Keratinocyte (primary cell): ENCODE results near the gene NTSR1. TPM values are rescaled to one million over a fixed set of nuclear protein-coding genes. Genes with fewer than 3 reads are reported as not detected.

ENCODE experiments used
- DNase-seq: peaks from one replicate; pipeline ENCODE4 v3.0.0-alpha.2; 2011; ENCODE audit warnings: low read depth, missing footprints, low spot score
- FAIRE-seq: peaks from 2 replicates; lab custom pipeline; 2011; peaks lifted over from hg19 to GRCh38; lab: Jason Lieb, UNC
- H2AFZ ChIP-seq: 2 replicates; pipeline ENCODE4 v1.6.0; 2012; ENCODE audit warnings: low read length, control low read depth, inconsistent platforms; ENCODE audit not compliant: control insufficient read depth
- H3K27ac ChIP-seq: 2 replicates; pipeline ENCODE4 v1.5.1; 2011; ENCODE audit warnings: low read length; ENCODE audit not compliant: control insufficient read depth, insufficient read depth
- H3K27me3 ChIP-seq: 3 replicates; pipeline ENCODE4 v1.6.0; 2011; ENCODE audit warnings: low read length; ENCODE audit not compliant: control insufficient read depth, insufficient read depth; ENCODE audit errors: extremely low read depth
- H3K36me3 ChIP-seq, 2 experiments: 2 replicates in 1 of 2; 3 replicates in 1 of 2; pipeline ENCODE4 v1.5.1; 2011; ENCODE audit warnings: low read length in 2 of 2, mild to moderate bottlenecking in 1 of 2; ENCODE audit not compliant: control insufficient read depth in 2 of 2, insufficient read depth in 2 of 2; ENCODE audit errors: extremely low read depth in 1 of 2
- H3K4me1 ChIP-seq: 3 replicates; pipeline ENCODE4 v1.5.1; 2011; ENCODE audit warnings: low read length; ENCODE audit not compliant: control insufficient read depth, insufficient read depth; ENCODE audit errors: extremely low read depth
- H3K4me2 ChIP-seq: 3 replicates; pipeline ENCODE4 v1.6.0; 2011; ENCODE audit warnings: low read depth, low read length; ENCODE audit not compliant: control insufficient read depth, insufficient read depth; ENCODE audit errors: extremely low read depth
- H3K4me3 ChIP-seq, 3 experiments: fragments of 200-600 bp in 1 of 3; sonication (generic) in 1 of 3; 2 replicates in 2 of 3; 3 replicates in 1 of 3; pipeline ENCODE4 v1.5.1; 2011 to 2016; ENCODE audit warnings: low read length in 3 of 3, mild to moderate bottlenecking in 3 of 3, control low read depth in 2 of 3, inconsistent platforms in 1 of 3, low read depth in 1 of 3, mixed read lengths in 1 of 3, mixed run types in 1 of 3, moderate library complexity in 1 of 3; ENCODE audit not compliant: control insufficient read depth in 2 of 3, insufficient read depth in 2 of 3; ENCODE audit errors: extremely low read depth in 1 of 3
- H3K79me2 ChIP-seq: 2 replicates; pipeline ENCODE4 v1.6.0; 2012; ENCODE audit warnings: low read length; ENCODE audit not compliant: control insufficient read depth, insufficient read depth
- H3K9ac ChIP-seq: 3 replicates; pipeline ENCODE4 v1.6.0; 2011; ENCODE audit warnings: low read length; ENCODE audit not compliant: control insufficient read depth, insufficient read depth; ENCODE audit errors: extremely low read depth
- H3K9me1 ChIP-seq: 3 replicates; pipeline ENCODE4 v1.6.0; 2011; ENCODE audit warnings: low read length; ENCODE audit not compliant: control insufficient read depth, insufficient read depth; ENCODE audit errors: extremely low read depth
- H3K9me3 ChIP-seq: 2 replicates; pipeline ENCODE4 v1.5.1; 2012; ENCODE audit warnings: low read depth, low read length; ENCODE audit not compliant: control insufficient read depth
- H4K20me1 ChIP-seq: 3 replicates; pipeline ENCODE4 v1.6.0; 2011; ENCODE audit warnings: low read length; ENCODE audit not compliant: control insufficient read depth, insufficient read depth; ENCODE audit errors: extremely low read depth
- CTCF ChIP-seq, 3 experiments: IDR thresholded peaks in 1 of 3; conservative IDR thresholded peaks in 1 of 3; optimal IDR thresholded peaks in 1 of 3; 2 replicates in 2 of 3; 3 replicates in 1 of 3; pipeline versions ENCODE3 to v1.5.1; 2011; ENCODE audit warnings: low read length in 3 of 3, mild to moderate bottlenecking in 3 of 3, moderate library complexity in 2 of 3, control low read depth in 1 of 3, inconsistent platforms in 1 of 3; ENCODE audit not compliant: insufficient read depth in 2 of 3; ENCODE audit errors: extremely low read depth in 1 of 3
- EZH2 ChIP-seq: IDR thresholded peaks from one replicate; pipeline ENCODE4 v1.6.1; 2012; ENCODE audit warnings: inconsistent platforms, mild to moderate bottlenecking, low read length, moderate library complexity
- dilution Hi-C: fragments of 300-500 bp; cut with MboI; formaldehyde crosslinking; loops from one replicate; pipeline ENCODE4 v1.7.0; 2020; ENCODE audit warnings: low sequenced_read_pairs; ENCODE audit not compliant: extremely low pct_ligation_motif_present
- polyA plus RNA-seq, 5 experiments: library from polyadenylated mRNA; depleted of rRNA in 3 of 5; stranded (reverse) in 3 of 5; stranded (forward) in 1 of 5; unstranded in 1 of 5; fragments of >200 nt; gene quantifications; 1 replicate in 1 of 5; 2 replicates in 3 of 5; 3 replicates in 1 of 5; pipeline versions ENCODE4 v1.2.1 to v1.2.3, GENCODE V29; 2011 to 2012; ENCODE audit warnings: missing spikeins in 2 of 5, low read depth in 1 of 5, low replicate concordance in 1 of 5

The NTSR1 gene
- polyA plus RNA-seq, 1 donor (not counting 4 experiments of a cell fraction or from before 2014, with no cell fraction given) = 0.55 TPM

- H3K27ac ChIP-seq = peak overlapping the region; percentile 62
- dilution Hi-C loops = no loop called here
- TF ChIP-seq EZH2 (no peak), CTCF (optimal IDR thresholded peaks at IDR 0.05 in 1 of 3, IDR thresholded peaks at IDR 0.05 in 1 of 3, conservative IDR thresholded peaks at IDR 0.05 in 1 of 3; ENCODE audit: extremely low read depth in 1 of 3, insufficient read depth in 2 of 3, low read length in 3 of 3) (no peak)
- H3K36me3 ChIP-seq = peaks cover 16 to 18% of the 10 kb centered on the region in 2 experiments
- H3K4me2 ChIP-seq = peak overlapping the region; percentile 85
- peaks cover 3% of the 10 kb centered on the region for H3K9me1 ChIP-seq
- H3K4me3 ChIP-seq = peak overlapping the region; percentile 28 to 51 (median 34)
- H2AFZ ChIP-seq = peak overlapping the region; percentile 90
- no peaks in the 10 kb centered on the region for H3K9me3 ChIP-seq
- peaks cover 34% of the 10 kb centered on the region for H3K4me1 ChIP-seq
- no peak for FAIRE-seq
- peaks cover 13% of the 10 kb centered on the region for H3K79me2 ChIP-seq
- no peaks in the 10 kb centered on the region for H3K27me3 ChIP-seq
- DNase-seq = no peak
- no peaks in the 10 kb centered on the region for H4K20me1 ChIP-seq
- peak overlapping the region; percentile 72 for H3K9ac ChIP-seq
Observed at GRCh38 chr20:62795023-62795761, 86.6 kb downstream of the NTSR1 start.

- Histone ChIP-seq H3K9ac (peak overlapping the region; percentile 73), H3K79me2 (peaks cover 13% of the 10 kb centered on the region), H4K20me1 (no peaks in the 10 kb centered on the region), H3K4me3 (peak overlapping the region; percentile 51 to 68 (median 51)), H3K27ac (peak overlapping the region; percentile 62), H3K9me3 (no peaks in the 10 kb centered on the region), H3K27me3 (no peaks in the 10 kb centered on the region), H2AFZ (no peak overlapping the region), H3K9me1 (peaks cover 3% of the 10 kb centered on the region), H3K4me1 (peaks cover 26% of the 10 kb centered on the region), H3K4me2 (peak overlapping the region; percentile 71), H3K36me3 (peaks cover 27% of the 10 kb centered on the region in 2 experiments)
- DNase-seq (no peak), FAIRE-seq (no peak)
- TF ChIP-seq EZH2 (no peak), CTCF (optimal IDR thresholded peaks at IDR 0.05 in 1 of 3, IDR thresholded peaks at IDR 0.05 in 1 of 3, conservative IDR thresholded peaks at IDR 0.05 in 1 of 3; ENCODE audit: extremely low read depth in 1 of 3, insufficient read depth in 2 of 3, low read length in 3 of 3) (no peak)
- dilution Hi-C loops = no loop called here
Observed at GRCh38 chr20:62796699-62797491, 88.3 kb downstream of the NTSR1 start.
